DND-41 (cell line): ENCODE data around the gene ABI3BP.

Source experiments
- ATAC-seq: fragments of 200-7000 bp; cut with Tn5 transposase; 3 replicates; pipeline ENCODE4 v1.9.1; 2021; ENCODE audit warnings: low read depth; ENCODE audit not compliant: insufficient read depth
- DNase-seq: peaks from one replicate; pipeline ENCODE4 v3.0.0-alpha.2; 2020
- H2AFZ ChIP-seq: 2 replicates; pipeline ENCODE4 v1.6.0; 2012; ENCODE audit warnings: low read depth, low read length
- H3K27ac ChIP-seq: 2 replicates; pipeline ENCODE4 v1.5.1; 2012; ENCODE audit warnings: low read length, inconsistent platforms
- H3K27me3 ChIP-seq: fragments of 200-600 bp; sonication (generic); 2 replicates; pipeline ENCODE4 v1.6.0; 2012; ENCODE audit warnings: low read length, mild to moderate bottlenecking, inconsistent platforms; ENCODE audit not compliant: insufficient read depth, poor library complexity
- H3K36me3 ChIP-seq: 2 replicates; pipeline ENCODE4 v1.5.1; 2012; ENCODE audit warnings: low read length, inconsistent platforms; ENCODE audit not compliant: insufficient read depth
- H3K4me1 ChIP-seq: 2 replicates; pipeline ENCODE4 v1.5.1; 2012; ENCODE audit warnings: mild to moderate bottlenecking, low read length; ENCODE audit not compliant: insufficient read depth
- H3K4me2 ChIP-seq: 2 replicates; pipeline ENCODE4 v1.6.0; 2012; ENCODE audit warnings: mild to moderate bottlenecking, moderate library complexity, low read length, inconsistent platforms; ENCODE audit not compliant: insufficient read depth
- H3K4me3 ChIP-seq, 2 experiments: fragments of 200-600 bp in 1 of 2; shearing (Covaris generic) in 1 of 2; 2 replicates each; pipeline ENCODE4 v1.5.1; 2012 to 2016; ENCODE audit warnings: inconsistent platforms in 2 of 2, low read length in 2 of 2, mild to moderate bottlenecking in 2 of 2, low read depth in 1 of 2, moderate library complexity in 1 of 2
- H3K79me2 ChIP-seq: 2 replicates; pipeline ENCODE4 v1.6.0; 2012; ENCODE audit warnings: low read length, inconsistent platforms; ENCODE audit not compliant: insufficient read depth
- H3K9ac ChIP-seq: 2 replicates; pipeline ENCODE4 v1.6.0; 2012; ENCODE audit warnings: low read depth, mild to moderate bottlenecking, inconsistent platforms, low read length, moderate library complexity
- H3K9me3 ChIP-seq: 2 replicates; pipeline ENCODE4 v1.5.1; 2012; ENCODE audit warnings: low read length, moderate library complexity, mild to moderate bottlenecking, inconsistent platforms; ENCODE audit not compliant: insufficient read depth, severe bottlenecking
- H4K20me1 ChIP-seq: 2 replicates; pipeline ENCODE4 v1.6.0; 2012; ENCODE audit warnings: low read length; ENCODE audit not compliant: insufficient read depth
- CTCF ChIP-seq: IDR thresholded peaks from 2 replicates; pipeline ENCODE4 v1.5.1; 2012; ENCODE audit warnings: borderline replicate concordance, low read length, moderate library complexity, mild to moderate bottlenecking; ENCODE audit not compliant: poor library complexity, severe bottlenecking; ENCODE audit errors: extremely low read depth
- EZH2 ChIP-seq: IDR thresholded peaks from 3 replicates; pipeline ENCODE4 v1.6.1; 2012; ENCODE audit warnings: borderline replicate concordance, low read depth, mild to moderate bottlenecking, moderate library complexity, low read length, inconsistent platforms; ENCODE audit not compliant: severe bottlenecking

The ABI3BP gene

GRCh38 chr3:100715176-100715575, 278.0 kb downstream of the ABI3BP start:
- no peak for DNase-seq
- Histone ChIP-seq H3K9me3 (no peaks in the 10 kb centered on the region), H3K27ac (no peak overlapping the region), H3K27me3 (no peaks in the 10 kb centered on the region), H3K4me2 (peak overlapping the region; percentile 5; the same call in 1 of the 2 replicates), H4K20me1 (peaks cover 72% of the 10 kb centered on the region), H3K79me2 (peaks cover 100% of the 10 kb centered on the region), H3K36me3 (peaks cover 77% of the 10 kb centered on the region), H3K4me1 (peaks cover 37% of the 10 kb centered on the region), H3K4me3 (no peak overlapping the region), H2AFZ (no peak overlapping the region), H3K9ac (no peak overlapping the region)
- TF ChIP-seq CTCF (no peak), EZH2 (no peak)
- ATAC-seq = no peak

- Histone ChIP-seq H3K36me3 (peaks cover 35% of the 10 kb centered on the region), H3K9ac (peak overlapping the region; percentile 68), H3K79me2 (peaks cover 61% of the 10 kb centered on the region), H3K4me1 (peaks cover 38% of the 10 kb centered on the region), H3K4me2 (peak overlapping the region; percentile 77), H3K4me3 (peak overlapping the region; percentile 63 to 85; a peak in 3 of 4 replicates), H3K27me3 (no peaks in the 10 kb centered on the region), H4K20me1 (peaks cover 41% of the 10 kb centered on the region), H2AFZ (0 out of 2 replicates have a peak overlapping the region, but pooled peaks have one; percentile 20), H3K27ac (peak overlapping the region; percentile 66), H3K9me3 (no peaks in the 10 kb centered on the region)
- no peak for TF ChIP-seq CTCF
- TF ChIP-seq EZH2 = no peak
- ATAC-seq (no peak; the same call in 2 of the 3 replicates), DNase-seq (peak; percentile 46)
These were observed 282.8 kb downstream of the ABI3BP start for GRCh38 chr3:100710261-100710968.

GRCh38 chr3:100709842-100710260, 283.4 kb downstream of the ABI3BP start:
- Histone ChIP-seq H3K4me3 (peak overlapping the region; percentile 63 to 85; a peak in 3 of 4 replicates), H3K79me2 (peaks cover 55% of the 10 kb centered on the region), H3K4me2 (peak overlapping the region; percentile 77), H4K20me1 (peaks cover 36% of the 10 kb centered on the region), H3K27me3 (no peaks in the 10 kb centered on the region), H3K36me3 (peaks cover 29% of the 10 kb centered on the region), H3K27ac (peak overlapping the region; percentile 95), H3K4me1 (peaks cover 38% of the 10 kb centered on the region), H2AFZ (peak overlapping the region; percentile 94; the same call in 1 of the 2 replicates), H3K9me3 (no peaks in the 10 kb centered on the region), H3K9ac (peak overlapping the region; percentile 98)
- peak; percentile 76 for DNase-seq
- peak; percentile 60 for ATAC-seq
- TF ChIP-seq EZH2 (no peak), CTCF (peak; percentile 54)
